Left lung (tissue), 10 donors: Measurements from ENCODE around the gene PSME3IP1. TPM values are rescaled to one million over a fixed set of nuclear protein-coding genes. Genes with fewer than 3 reads are reported as not detected.

Experiments used
- ATAC-seq: fragments of 200-7000 bp; cut with Tn5 transposase; one replicate; pipeline ENCODE4 v1.9.1; 2020; ENCODE audit warnings: moderate library complexity
- DNase-seq, 4 donors: peaks; one replicate each; pipeline ENCODE4 v3.0.0-alpha.2; 2013 to 2020
- H3K27ac ChIP-seq, 2 donors: fragments of 200-600 bp; sonication (generic) in 1 of 2; one replicate each; pipeline versions ENCODE4 v1.5.0 to v1.8.0; 2020 to 2021
- H3K27me3 ChIP-seq, 2 donors: fragments of 200-600 bp; sonication (generic) in 1 of 2; one replicate each; pipeline versions ENCODE4 v1.5.0 to v1.8.0; 2020 to 2021
- H3K36me3 ChIP-seq, 2 donors: fragments of 200-600 bp; sonication (generic) in 1 of 2; one replicate each; pipeline versions ENCODE4 v1.5.0 to v1.8.0; 2020 to 2021
- H3K4me1 ChIP-seq, 2 donors: fragments of 200-600 bp; one replicate each; pipeline ENCODE4 v1.8.0; 2021
- H3K4me3 ChIP-seq, 2 donors: fragments of 200-600 bp; sonication (generic) in 1 of 2; one replicate each; pipeline versions ENCODE4 v1.5.0 to v1.8.0; 2020 to 2021; ENCODE audit warnings: mild to moderate bottlenecking in 1 of 2
- H3K9me3 ChIP-seq, 2 donors: fragments of 200-600 bp; sonication (generic) in 1 of 2; one replicate each; pipeline versions ENCODE4 v1.5.0 to v1.8.0; 2020 to 2021
- intact Hi-C, 2 donors: fragments of 100-400 bp; cut with DNase I; formaldehyde crosslinking; loops; one replicate each; pipeline versions ENCODE4 v1.11.2 to v1.14.2; 2022
- polyA plus RNA-seq, 6 donors: library from polyadenylated mRNA; unstranded; fragments of 120-200 nt; gene quantifications; one replicate each; pipeline ENCODE4 v1.2.1, GENCODE V29; 2013; ENCODE audit not compliant: insufficient read length in 6 of 6
- total RNA-seq, 2 donors: library from RNA; stranded (reverse); fragmentation: NEBNext Ultra II Directional; extraction: Animal tissue kit (Norgen Biotek cat#: 25700); gene quantifications; one replicate each; pipeline ENCODE4 v1.2.1, GENCODE V29; 2021
- TF ChIP-seq, protein P1 (sequence below), 2 donors: fragments of 200-600 bp; sonication (generic) in 1 of 2; IDR thresholded peaks; one replicate each; pipeline versions ENCODE4 v1.5.0 to v1.8.0; 2021; ENCODE audit warnings: antibody characterized with exemption in 2 of 2
- donor health status: DM: no; HTN: yes; CAD: no.
- donor health status: DM: no; HTN: no; CAD: no.

PSME3IP1 gene
- total and polyA plus RNA-seq, 8 donors = 53.1 to 123 (median 104) TPM

DNA sequence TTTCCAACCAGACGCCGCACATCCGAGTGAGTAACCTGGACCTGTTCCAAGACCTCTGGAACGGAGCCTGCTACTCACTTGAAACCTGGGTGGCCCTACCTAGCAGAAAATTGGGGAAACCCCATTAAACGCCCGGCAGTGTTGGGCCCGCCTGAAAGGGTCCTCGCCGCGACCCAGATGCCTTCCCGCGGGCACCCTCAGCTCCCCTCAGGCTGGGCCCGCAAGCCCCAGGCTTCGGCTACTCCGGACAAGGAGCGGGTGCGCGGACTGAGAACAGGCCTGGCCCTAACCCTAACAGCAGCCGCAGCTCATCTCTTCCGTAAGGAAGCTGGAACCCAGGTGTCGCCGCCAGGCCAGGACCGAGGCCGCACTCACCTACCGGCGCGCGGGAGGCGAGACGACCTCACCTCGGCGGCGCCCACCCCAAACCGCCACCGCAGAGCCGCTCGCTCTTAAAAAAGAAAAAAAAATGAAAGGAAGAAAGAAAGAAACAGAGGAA lies 344 bp downstream of the PSME3IP1 start:
- Histone ChIP-seq H3K4me3 (peak overlapping the region; percentile 89 to 95), H3K27ac (peak overlapping the region; percentile 86 to 91), H3K4me1 (peaks cover 0 to 50% of the 10 kb centered on the region in 2 donors), H3K36me3 (no peaks in the 10 kb centered on the region), H3K9me3 (no peaks in the 10 kb centered on the region), H3K27me3 (no peaks in the 10 kb centered on the region)
- DNase-seq = peak; percentile 39 to 88 (median 48)
- peak; percentile 26 for ATAC-seq
- intact Hi-C loops = no loop called here
- TF ChIP-seq, protein P1, sequence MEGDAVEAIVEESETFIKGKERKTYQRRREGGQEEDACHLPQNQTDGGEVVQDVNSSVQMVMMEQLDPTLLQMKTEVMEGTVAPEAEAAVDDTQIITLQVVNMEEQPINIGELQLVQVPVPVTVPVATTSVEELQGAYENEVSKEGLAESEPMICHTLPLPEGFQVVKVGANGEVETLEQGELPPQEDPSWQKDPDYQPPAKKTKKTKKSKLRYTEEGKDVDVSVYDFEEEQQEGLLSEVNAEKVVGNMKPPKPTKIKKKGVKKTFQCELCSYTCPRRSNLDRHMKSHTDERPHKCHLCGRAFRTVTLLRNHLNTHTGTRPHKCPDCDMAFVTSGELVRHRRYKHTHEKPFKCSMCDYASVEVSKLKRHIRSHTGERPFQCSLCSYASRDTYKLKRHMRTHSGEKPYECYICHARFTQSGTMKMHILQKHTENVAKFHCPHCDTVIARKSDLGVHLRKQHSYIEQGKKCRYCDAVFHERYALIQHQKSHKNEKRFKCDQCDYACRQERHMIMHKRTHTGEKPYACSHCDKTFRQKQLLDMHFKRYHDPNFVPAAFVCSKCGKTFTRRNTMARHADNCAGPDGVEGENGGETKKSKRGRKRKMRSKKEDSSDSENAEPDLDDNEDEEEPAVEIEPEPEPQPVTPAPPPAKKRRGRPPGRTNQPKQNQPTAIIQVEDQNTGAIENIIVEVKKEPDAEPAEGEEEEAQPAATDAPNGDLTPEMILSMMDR (IDR thresholded peaks at IDR 0.05) = no peak

DNA sequence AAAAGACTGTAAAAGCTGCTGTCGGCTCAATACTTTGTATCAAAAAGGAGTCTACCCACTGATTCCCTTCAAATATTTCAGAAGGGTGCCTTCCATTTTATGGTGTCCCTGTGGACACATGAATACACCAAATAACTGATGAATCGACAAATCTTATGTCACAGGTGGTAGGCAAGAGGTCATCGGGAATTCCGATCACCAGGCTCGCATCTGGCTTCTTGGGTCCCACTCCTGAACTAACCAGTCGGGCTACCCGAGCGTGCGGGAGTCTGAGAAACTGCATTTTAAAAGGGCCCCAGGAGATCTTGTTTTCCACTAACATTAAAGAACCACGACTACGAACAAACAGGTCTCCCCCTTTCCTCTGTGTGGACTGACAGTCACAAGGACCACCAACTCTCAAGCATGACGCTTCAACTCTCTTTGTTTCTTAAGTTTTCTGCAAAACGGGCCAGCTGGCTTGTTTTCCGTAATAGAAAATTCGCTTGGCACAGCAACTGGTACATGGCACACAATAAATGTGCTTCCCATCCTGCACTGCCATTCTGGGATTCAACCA lies 873 bp downstream of the PSME3IP1 start:
- peaks cover 0 to 45% of the 10 kb centered on the region in 2 donors for H3K4me1 ChIP-seq
- TF ChIP-seq, protein P1 (IDR thresholded peaks at IDR 0.05) = no peak
- H3K4me3 ChIP-seq = peak overlapping the region; percentile 89 to 95
- ATAC-seq = no peak
- H3K27ac ChIP-seq = peak overlapping the region in 1 of 2 donors; percentile 91
- H3K36me3 ChIP-seq = no peaks in the 10 kb centered on the region
- intact Hi-C loops = no loop called here
- DNase-seq = no peak
- H3K27me3 ChIP-seq = no peaks in the 10 kb centered on the region
- H3K9me3 ChIP-seq = no peaks in the 10 kb centered on the region

DNA sequence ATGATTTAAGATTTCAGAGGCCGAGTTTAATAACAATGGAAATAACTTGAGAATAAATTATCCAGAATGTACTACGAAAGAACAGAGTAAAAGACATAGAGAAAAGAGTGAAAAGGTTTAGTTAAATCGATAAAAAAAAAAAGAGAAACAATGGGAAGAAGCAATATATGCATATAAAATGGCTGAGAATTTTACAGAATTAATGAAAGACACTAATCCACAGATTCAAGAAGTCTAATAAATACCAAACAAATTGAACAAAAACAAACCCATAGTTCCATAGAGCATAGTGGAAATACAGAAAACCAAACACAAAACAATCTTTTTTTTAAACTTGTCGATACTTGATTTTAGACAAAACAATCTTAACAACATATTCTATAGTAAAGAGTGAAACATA lies 1.7 kb downstream of the PSME3IP1 start:
- ATAC-seq = no peak
- intact Hi-C loops = no loop called here
- Histone ChIP-seq H3K9me3 (no peaks in the 10 kb centered on the region), H3K4me3 (no peak overlapping the region), H3K27me3 (no peaks in the 10 kb centered on the region), H3K27ac (no peak overlapping the region), H3K4me1 (peaks cover 0 to 42% of the 10 kb centered on the region in 2 donors), H3K36me3 (no peaks in the 10 kb centered on the region)
- DNase-seq = no peak
- TF ChIP-seq, protein P1 (IDR thresholded peaks at IDR 0.05) = no peak

DNA sequence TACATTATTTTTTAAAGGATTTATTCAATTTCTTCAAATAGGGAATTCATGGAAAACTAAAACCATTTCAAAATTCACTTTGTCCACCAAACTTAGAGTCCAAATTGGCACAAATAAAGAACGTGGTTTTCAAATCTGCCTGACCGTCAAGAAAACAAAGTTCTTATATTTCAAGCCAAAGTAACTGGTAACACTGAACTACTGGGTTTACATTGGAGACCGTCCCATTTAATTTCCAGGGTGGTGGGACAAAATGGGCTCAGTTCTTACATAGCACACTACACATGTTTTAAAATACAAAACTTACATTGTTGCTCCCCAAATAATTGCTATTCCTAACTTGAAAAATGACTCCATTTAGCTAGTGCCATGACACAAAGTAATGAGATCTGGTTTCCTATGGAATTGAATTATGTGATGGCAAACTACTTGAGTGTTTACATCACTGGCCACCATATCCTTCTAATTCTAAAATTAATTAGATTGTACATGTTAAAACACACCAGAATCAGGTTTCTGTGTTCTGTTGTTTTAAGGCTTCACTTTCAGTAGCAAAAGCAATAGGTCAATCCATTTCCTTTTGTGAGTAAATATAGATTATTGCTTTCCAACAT lies 6.5 kb downstream of the PSME3IP1 start:
- H3K27ac ChIP-seq = peak overlapping the region; percentile 13 to 31
- intact Hi-C loops = no loop called here

DNA sequence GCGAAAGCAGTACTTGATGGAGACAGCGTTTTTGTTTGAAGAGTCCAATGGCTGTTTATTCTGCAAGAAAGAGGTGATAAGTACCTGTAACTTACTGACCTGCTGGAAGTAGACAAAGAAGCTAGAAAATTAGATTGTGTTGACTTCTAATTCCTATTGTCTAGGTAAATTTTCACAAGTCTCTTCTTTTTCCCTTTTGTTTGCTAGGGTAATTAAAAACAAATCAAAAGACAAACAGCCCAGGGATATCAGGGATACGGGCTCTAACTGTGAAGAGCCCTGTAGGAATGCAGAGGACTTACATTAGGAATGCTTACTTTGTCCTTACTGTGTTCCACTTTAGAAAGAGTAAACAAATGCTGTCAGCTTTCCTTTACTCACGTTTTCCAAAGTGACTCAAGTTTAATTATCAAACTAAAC lies 7.0 kb downstream of the PSME3IP1 start:
- ATAC-seq (peak; percentile 86), DNase-seq (no peak)
- TF ChIP-seq, protein P1 (IDR thresholded peaks at IDR 0.05) = no peak
- Histone ChIP-seq H3K4me1 (peaks cover 0 to 26% of the 10 kb centered on the region in 2 donors), H3K27ac (peak overlapping the region; percentile 19 to 31), H3K36me3 (no peaks in the 10 kb centered on the region), H3K27me3 (no peaks in the 10 kb centered on the region), H3K4me3 (no peak overlapping the region), H3K9me3 (no peaks in the 10 kb centered on the region)
- intact Hi-C loops = no loop called here

More for the DNA sequence above, 6.5 kb downstream of the PSME3IP1 start:
- DNase-seq = no peak
- Histone ChIP-seq H3K4me1 (peaks cover 0 to 31% of the 10 kb centered on the region in 2 donors), H3K9me3 (no peaks in the 10 kb centered on the region), H3K4me3 (no peak overlapping the region), H3K36me3 (no peaks in the 10 kb centered on the region), H3K27me3 (no peaks in the 10 kb centered on the region)
- TF ChIP-seq, protein P1 (IDR thresholded peaks at IDR 0.05) = no peak
- ATAC-seq = no peak
